GM19328 (cell line): Measurements from ENCODE around the gene MAP1B.

Experiments
- ATAC-seq: cut with Tn5 transposase; IDR thresholded peaks from one replicate; pipeline ENCODE4 v1.9.1; 2021; ENCODE audit warnings: mild to moderate bottlenecking, moderate library complexity; ENCODE audit not compliant: unreplicated experiment

The MAP1B gene

DNA sequence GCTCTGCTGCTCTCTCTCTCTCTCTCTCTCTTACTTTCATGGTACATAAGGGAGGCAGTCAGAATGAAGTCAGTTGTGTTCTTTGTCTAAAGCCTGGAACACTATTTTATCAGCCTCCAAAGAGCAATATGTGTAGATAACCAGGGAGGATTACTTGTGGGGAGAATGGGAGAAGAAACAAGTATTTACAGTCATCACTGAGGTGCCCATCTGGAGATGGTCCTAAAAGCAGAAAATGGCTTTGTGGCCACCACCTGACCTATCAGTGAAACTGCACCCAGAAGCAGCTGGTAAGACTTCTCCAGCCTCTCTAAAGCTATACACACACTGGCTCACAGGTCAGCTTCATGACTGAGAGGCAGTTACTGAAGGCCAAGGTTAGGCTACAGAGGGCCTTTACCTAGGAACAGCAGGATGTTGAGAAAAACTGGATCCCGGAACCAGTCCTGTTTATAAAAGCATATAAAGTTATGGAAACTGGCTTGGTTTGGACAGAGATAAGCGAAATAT, 137.6 kb downstream of the MAP1B start:
- ATAC-seq: peak; percentile 72

- no peak for ATAC-seq
These were observed 138.3 kb downstream of the MAP1B start for GRCh38 chr5:72245546-72245945.

DNA sequence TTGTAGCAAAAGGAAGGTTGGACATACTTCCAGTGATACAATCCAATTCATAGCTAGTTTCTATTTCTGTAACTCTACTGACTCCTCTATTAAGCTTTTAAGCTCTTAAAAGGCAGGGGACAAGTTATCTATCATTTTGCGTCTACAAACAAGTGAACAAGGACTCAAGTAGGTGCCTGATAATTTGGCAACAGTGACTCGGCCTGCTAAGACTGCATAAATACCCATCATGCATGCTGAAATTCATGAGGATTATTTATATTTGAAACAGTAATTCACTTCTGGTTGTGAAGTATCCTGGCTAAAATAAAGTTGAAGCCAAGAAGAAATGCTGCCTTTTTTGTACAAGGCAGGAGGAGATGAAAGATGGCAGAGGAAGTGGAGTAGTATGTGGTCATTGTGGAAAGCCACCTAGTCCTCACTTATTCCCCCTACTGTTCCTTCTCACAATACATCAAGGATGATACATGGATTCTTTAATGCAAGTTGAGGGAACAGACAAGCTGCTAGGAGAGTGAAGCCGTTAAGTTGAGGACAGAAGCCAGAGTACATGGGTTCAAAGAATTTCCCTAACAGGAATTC, 138.8 kb downstream of the MAP1B start:
- no peak for ATAC-seq

- ATAC-seq: no peak
These were observed 139.7 kb downstream of the MAP1B start for GRCh38 chr5:72246954-72247442.

DNA sequence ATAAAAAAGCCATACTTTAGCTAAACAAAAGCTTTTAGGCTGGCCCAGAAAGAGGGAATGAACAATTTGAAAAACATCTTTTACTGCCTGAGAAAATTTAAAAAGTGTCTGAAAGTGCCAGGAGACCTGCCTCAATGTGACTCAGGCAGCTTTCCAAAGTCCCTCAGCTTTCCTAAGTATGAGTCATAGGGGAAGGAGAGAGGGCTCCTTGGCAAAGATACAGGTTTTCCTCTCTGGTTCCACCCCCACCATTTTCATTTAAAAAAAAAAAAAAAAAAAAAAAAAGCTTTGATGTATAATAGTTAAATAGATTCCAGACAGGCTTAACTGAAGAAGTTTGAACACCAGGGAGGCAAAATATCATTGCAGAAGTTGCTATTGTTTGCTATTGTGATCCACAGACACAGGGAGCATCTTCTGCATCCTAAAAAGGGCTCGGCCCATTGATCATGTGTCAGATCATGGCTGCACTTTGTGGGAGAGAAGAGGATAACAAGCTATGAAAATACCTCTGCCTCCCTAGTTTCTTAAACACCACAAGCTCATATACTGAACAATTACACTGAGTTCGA, 141.2 kb downstream of the MAP1B start:
- ATAC-seq: no peak

DNA sequence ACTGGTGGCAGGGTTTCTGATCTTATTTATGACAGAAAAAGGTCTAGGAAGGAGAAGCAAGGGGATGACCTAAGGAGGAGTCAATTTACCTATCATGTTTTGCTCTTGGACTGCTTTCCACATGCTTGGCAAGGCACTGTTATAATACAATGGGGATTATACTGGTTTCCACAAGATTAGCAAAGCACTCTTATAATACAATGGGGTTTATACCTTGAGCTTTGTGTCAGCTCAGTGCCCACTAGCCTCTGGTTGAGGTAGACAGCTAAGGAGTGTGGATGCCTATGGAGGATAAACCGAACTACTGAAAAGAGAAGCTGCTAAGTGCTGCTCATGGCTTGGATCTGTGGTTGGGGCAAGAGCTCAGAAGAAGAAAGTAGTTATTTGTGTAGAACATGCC, 144.1 kb downstream of the MAP1B start:
- ATAC-seq: no peak

DNA sequence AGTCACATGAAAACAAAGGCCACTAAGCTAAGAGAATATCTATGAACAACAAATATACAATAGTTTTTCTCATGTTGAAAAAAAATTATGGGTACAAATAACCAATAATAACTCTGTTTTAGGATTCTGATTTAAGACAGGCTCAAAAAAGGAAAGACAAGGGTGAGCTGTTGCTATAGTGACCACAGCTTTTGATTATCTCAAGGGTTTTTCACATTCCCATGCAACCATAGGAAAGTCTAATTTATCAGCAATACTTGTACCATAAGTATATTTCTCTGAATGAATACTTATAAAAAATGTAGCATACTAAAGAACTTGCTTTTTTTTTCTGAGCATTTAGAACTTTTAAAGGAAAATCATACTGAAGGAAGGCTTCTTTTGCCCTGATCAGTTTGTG, 144.7 kb downstream of the MAP1B start:
- no peak for ATAC-seq

DNA sequence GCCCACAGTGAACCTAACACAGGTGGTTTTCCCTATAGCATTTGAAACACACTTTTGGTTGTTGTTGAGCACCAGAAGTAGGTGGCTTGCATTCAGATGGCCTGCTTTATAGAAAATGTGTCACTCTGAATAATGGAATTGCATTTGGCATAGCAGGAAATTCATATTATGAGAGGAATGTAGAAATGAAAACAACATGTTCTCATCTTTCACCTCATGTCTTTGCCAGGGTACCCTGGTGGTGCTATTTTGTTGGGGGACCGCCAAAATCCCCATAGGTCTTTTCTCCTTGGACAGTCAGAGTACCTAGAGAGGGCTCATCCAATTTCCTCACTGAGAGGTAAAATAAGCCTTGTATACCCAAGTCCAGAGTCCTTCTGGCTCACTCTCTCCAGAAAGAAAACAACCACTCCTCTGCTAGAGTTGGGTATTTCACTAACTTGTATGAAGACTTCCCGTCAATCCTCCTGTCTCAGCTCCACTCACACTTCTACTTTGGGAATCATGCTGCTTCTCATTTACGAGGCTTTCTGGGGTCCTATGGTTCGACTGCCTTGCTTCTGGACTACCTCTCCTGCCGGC, 145.4 kb downstream of the MAP1B start:
- ATAC-seq: no peak

DNA sequence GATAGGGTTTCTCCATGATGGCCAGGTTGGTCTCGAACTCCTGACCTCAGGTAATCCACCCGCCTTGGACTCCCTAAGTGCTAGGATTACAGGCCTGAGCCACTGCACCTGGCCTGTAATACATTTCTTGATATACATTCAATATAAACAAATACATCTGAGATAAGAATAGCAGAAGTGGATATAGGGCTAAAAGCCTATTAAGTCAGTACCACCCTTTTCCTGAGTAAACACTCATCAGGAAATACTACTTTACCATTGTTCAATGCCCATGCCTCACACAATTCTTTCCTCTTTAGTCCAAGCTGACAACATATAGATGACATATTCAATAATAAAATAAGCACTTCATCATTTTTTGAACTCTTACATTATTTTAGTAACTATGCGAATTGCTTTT, 148.0 kb downstream of the MAP1B start:
- ATAC-seq: no peak

GRCh38 chr5:72255670-72256069, 148.4 kb downstream of the MAP1B start:
- ATAC-seq: no peak

DNA sequence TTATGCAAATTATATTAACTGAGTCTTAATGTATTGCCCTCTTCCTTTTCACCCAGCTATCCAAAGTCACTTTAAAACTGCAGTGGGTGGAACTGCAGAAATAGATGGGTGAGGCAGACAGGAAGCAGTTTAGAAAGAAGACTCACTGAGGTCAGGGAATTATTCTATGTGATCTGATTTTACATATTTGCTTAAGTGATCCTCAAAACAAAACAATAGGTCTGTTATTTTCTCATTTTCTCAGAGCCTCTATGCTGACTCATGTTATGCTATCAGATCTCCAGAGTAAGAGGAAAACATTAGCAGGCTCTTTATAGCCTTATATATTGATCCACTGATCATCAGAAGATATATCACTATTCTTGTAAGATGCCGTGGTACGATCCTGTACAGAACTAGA, 149.3 kb downstream of the MAP1B start:
- no peak for ATAC-seq
